GM23248 (cell line): Measurements from ENCODE around the gene WASL.

ENCODE experiments used
- EZH2 ChIP-seq: fragments of 200-600 bp; sonication (generic); IDR thresholded peaks from 2 replicates; pipeline ENCODE4 v1.6.1; 2018; ENCODE audit warnings: antibody characterized with exemption, mild to moderate bottlenecking; ENCODE audit not compliant: insufficient read depth, poor library complexity, severe bottlenecking
- EZH2phosphoT487 ChIP-seq: fragments of 200-600 bp; sonication (generic); IDR thresholded peaks from 2 replicates; pipeline ENCODE4 v1.6.1; 2018; ENCODE audit warnings: antibody characterized with exemption, moderate library complexity, mild to moderate bottlenecking, low read depth; ENCODE audit not compliant: insufficient read depth

DNA sequence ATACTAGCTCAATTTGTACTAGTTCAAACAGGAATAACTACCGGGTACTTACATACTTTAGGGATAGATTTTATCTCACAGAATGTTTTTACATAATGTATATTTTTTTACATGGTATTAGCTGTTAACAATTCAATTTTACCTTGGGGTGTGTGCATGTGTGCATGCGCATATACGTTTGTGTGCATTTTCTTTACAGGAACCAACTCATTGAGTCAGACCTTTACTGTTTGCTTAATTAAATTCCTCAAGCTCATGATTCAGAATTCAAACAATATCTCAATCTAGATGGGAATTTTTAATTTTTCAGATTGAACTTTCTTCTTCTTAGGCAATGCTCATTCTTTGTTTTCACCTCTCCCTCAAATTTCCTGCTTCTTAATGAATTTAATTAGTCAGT is 24.7 kb upstream of the WASL start:
- TF ChIP-seq EZH2phosphoT487 = no peak
- TF ChIP-seq EZH2 = no peak
